GM15510 (cell line): Measurements from ENCODE around the gene MAZ.

Experiments
- POLR2A ChIP-seq: IDR thresholded peaks from 3 replicates; pipeline ENCODE4 v1.6.1; 2011; ENCODE audit warnings: borderline replicate concordance; ENCODE audit not compliant: insufficient read length; ENCODE audit errors: extremely low read depth

MAZ gene

GRCh38 chr16:29830774-29831173 is 24.4 kb downstream of the MAZ start:
- no peak for TF ChIP-seq POLR2A

- TF ChIP-seq POLR2A, result no peak
Observed at GRCh38 chr16:29831490-29831889, 25.2 kb downstream of the MAZ start.

- TF ChIP-seq POLR2A, result no peak
Observed at GRCh38 chr16:29834079-29834478, 27.8 kb downstream of the MAZ start.

- TF ChIP-seq POLR2A, result no peak
Observed at GRCh38 chr16:29835926-29836325, 29.6 kb downstream of the MAZ start.

- no peak for TF ChIP-seq POLR2A
Observed at GRCh38 chr16:29836623-29837022, 30.3 kb downstream of the MAZ start.

GRCh38 chr16:29837841-29838240 is 31.5 kb downstream of the MAZ start:
- no peak for TF ChIP-seq POLR2A

GRCh38 chr16:29839822-29840221 is 33.5 kb downstream of the MAZ start:
- TF ChIP-seq POLR2A, result no peak

- TF ChIP-seq POLR2A, result no peak
Observed at GRCh38 chr16:29840240-29840639, 33.9 kb downstream of the MAZ start.

- no peak for TF ChIP-seq POLR2A
Observed at GRCh38 chr16:29841631-29842030, 35.3 kb downstream of the MAZ start.

- TF ChIP-seq POLR2A, result no peak
Observed at GRCh38 chr16:29842732-29843346, 36.5 kb downstream of the MAZ start.

- TF ChIP-seq POLR2A, result no peak
Observed at GRCh38 chr16:29843931-29844330, 37.6 kb downstream of the MAZ start.

- no peak for TF ChIP-seq POLR2A
Observed at GRCh38 chr16:29844575-29845331, 38.4 kb downstream of the MAZ start.

GRCh38 chr16:29845656-29846055 is 39.3 kb downstream of the MAZ start:
- no peak for TF ChIP-seq POLR2A

- no peak for TF ChIP-seq POLR2A
Observed at GRCh38 chr16:29848420-29849297, 42.3 kb downstream of the MAZ start.

- no peak for TF ChIP-seq POLR2A
Observed at GRCh38 chr16:29849505-29849904, 43.2 kb downstream of the MAZ start.
